Urinary bladder (tissue), 4 donors: ENCODE results near the gene FGF3. TPM values are rescaled to one million over a fixed set of nuclear protein-coding genes. Genes with fewer than 3 reads are reported as not detected.

Experiments
- DNase-seq: peaks from one replicate; pipeline ENCODE4 v3.0.0-alpha.2; 2015; ENCODE audit errors: extremely low spot score
- H3K27ac ChIP-seq: one replicate; pipeline ENCODE4 v1.5.1; 2013; ENCODE audit warnings: low read depth, mild to moderate bottlenecking, moderate library complexity
- H3K36me3 ChIP-seq: one replicate; pipeline ENCODE4 v1.6.1; 2013; ENCODE audit warnings: mild to moderate bottlenecking, moderate library complexity; ENCODE audit not compliant: insufficient read depth
- H3K4me1 ChIP-seq: one replicate; pipeline ENCODE4 v1.6.1; 2013; ENCODE audit warnings: mild to moderate bottlenecking, moderate library complexity; ENCODE audit not compliant: insufficient read depth
- H3K4me3 ChIP-seq: one replicate; pipeline ENCODE4 v1.5.1; 2013; ENCODE audit warnings: low read depth, low read length
- WGBS: extraction: QIAGEN DNeasy Blood & Tissue Kit; methylation state at CpG from one replicate; pipeline ENCODE4 v1.1.7; 2013; 5-methylcytosine and 5-hydroxymethylcytosine counted together
- polyA plus RNA-seq: library from polyadenylated mRNA; stranded (reverse); fragments of 200-250 nt; gene quantifications from one replicate; pipeline ENCODE4 v1.2.3, GENCODE V29; 2013
- total RNA-seq: library from RNA; depleted of rRNA; stranded (reverse); fragments of >200 nt; gene quantifications from one replicate; pipeline ENCODE4 v1.2.3, GENCODE V29; 2014
- donor health status: healthy with polysubstance abuse.
- donor health status: healthy.

The FGF3 gene
- total and polyA plus RNA-seq, 2 donors: not detected

- 90% methylated on average over 2 of the region's 2 CpGs for WGBS
- no peaks in the 10 kb centered on the region for H3K36me3 ChIP-seq
- H3K4me1 ChIP-seq: no peaks in the 10 kb centered on the region
- H3K27ac ChIP-seq: no peak overlapping the region
- no peak overlapping the region for H3K4me3 ChIP-seq
- DNase-seq: no peak
Observed at GRCh38 chr11:69813839-69814238, 5.4 kb downstream of the FGF3 start.

- Histone ChIP-seq H3K4me1 (no peaks in the 10 kb centered on the region), H3K36me3 (no peaks in the 10 kb centered on the region), H3K27ac (no peak overlapping the region), H3K4me3 (no peak overlapping the region)
- DNase-seq: no peak
- WGBS: 73% methylated on average over 10 of the region's 10 CpGs
Observed at GRCh38 chr11:69812946-69813345, 6.3 kb downstream of the FGF3 start.

- H3K4me1 ChIP-seq: no peaks in the 10 kb centered on the region
- WGBS: 86% methylated on average over 7 of the region's 7 CpGs
- H3K27ac ChIP-seq: no peak overlapping the region
- H3K36me3 ChIP-seq: no peaks in the 10 kb centered on the region
- no peak overlapping the region for H3K4me3 ChIP-seq
- DNase-seq: no peak
Observed at GRCh38 chr11:69812256-69812655, 7.0 kb downstream of the FGF3 start.

GRCh38 chr11:69811431-69811830 lies 7.8 kb downstream of the FGF3 start:
- H3K4me1 ChIP-seq: no peaks in the 10 kb centered on the region
- DNase-seq: no peak
- no peak overlapping the region for H3K4me3 ChIP-seq
- H3K27ac ChIP-seq: no peak overlapping the region
- H3K36me3 ChIP-seq: no peaks in the 10 kb centered on the region
- 32% methylated on average over 3 of the region's 3 CpGs for WGBS

GRCh38 chr11:69810289-69811118 lies 8.7 kb downstream of the FGF3 start:
- Histone ChIP-seq H3K4me3 (no peak overlapping the region), H3K36me3 (no peaks in the 10 kb centered on the region), H3K27ac (no peak overlapping the region), H3K4me1 (no peaks in the 10 kb centered on the region)
- no peak for DNase-seq
- WGBS: 91% methylated on average over 39 of the region's 39 CpGs

- 20% methylated on average over 7 of the region's 7 CpGs for WGBS
- DNase-seq: no peak
Observed at GRCh38 chr11:69808667-69809086, 10.5 kb downstream of the FGF3 start.

GRCh38 chr11:69807106-69807815 lies 12.0 kb downstream of the FGF3 start:
- no peak overlapping the region for H3K4me3 ChIP-seq
- 88% methylated on average over 9 of the region's 9 CpGs for whole genome bisulfite sequencing
- DNase-seq: no peak

More at GRCh38 chr11:69808667-69809086, 10.5 kb downstream of the FGF3 start:
- Histone ChIP-seq H3K36me3 (no peaks in the 10 kb centered on the region), H3K27ac (no peak overlapping the region), H3K4me1 (no peaks in the 10 kb centered on the region), H3K4me3 (no peak overlapping the region)

GRCh38 chr11:69804769-69805508 lies 14.3 kb downstream of the FGF3 start:
- H3K4me3 ChIP-seq: no peak overlapping the region
- 76% methylated on average over 19 of the region's 19 CpGs for WGBS
- no peak for DNase-seq
- H3K36me3 ChIP-seq: no peaks in the 10 kb centered on the region
- H3K4me1 ChIP-seq: no peaks in the 10 kb centered on the region
- no peak overlapping the region for H3K27ac ChIP-seq

More at GRCh38 chr11:69807106-69807815, 12.0 kb downstream of the FGF3 start:
- no peaks in the 10 kb centered on the region for H3K4me1 ChIP-seq
- H3K36me3 ChIP-seq: no peaks in the 10 kb centered on the region
- no peak overlapping the region for H3K27ac ChIP-seq

- DNase-seq: no peak
- Histone ChIP-seq H3K36me3 (no peaks in the 10 kb centered on the region), H3K4me1 (no peaks in the 10 kb centered on the region), H3K4me3 (no peak overlapping the region), H3K27ac (no peak overlapping the region)
Observed at GRCh38 chr11:69803604-69804218, 15.5 kb downstream of the FGF3 start.

GRCh38 chr11:69803022-69803421 lies 16.2 kb downstream of the FGF3 start:
- no peak for DNase-seq
- WGBS: 85% methylated on average over 2 of the region's 2 CpGs
- no peak overlapping the region for H3K4me3 ChIP-seq

GRCh38 chr11:69802590-69802989 lies 16.6 kb downstream of the FGF3 start:
- no peak for DNase-seq
- Histone ChIP-seq H3K4me1 (no peaks in the 10 kb centered on the region), H3K4me3 (no peak overlapping the region), H3K27ac (no peak overlapping the region), H3K36me3 (no peaks in the 10 kb centered on the region)
- WGBS: 68% methylated on average over 1 of the region's 1 CpG

More at GRCh38 chr11:69803022-69803421, 16.2 kb downstream of the FGF3 start:
- Histone ChIP-seq H3K4me1 (no peaks in the 10 kb centered on the region), H3K36me3 (no peaks in the 10 kb centered on the region), H3K27ac (no peak overlapping the region)

- no peak for DNase-seq
- Histone ChIP-seq H3K36me3 (no peaks in the 10 kb centered on the region), H3K4me3 (no peak overlapping the region), H3K27ac (no peak overlapping the region), H3K4me1 (no peaks in the 10 kb centered on the region)
- WGBS: 28% methylated on average over 15 of the region's 15 CpGs
Observed at GRCh38 chr11:69801513-69802335, 17.5 kb downstream of the FGF3 start.

- H3K4me1 ChIP-seq: no peaks in the 10 kb centered on the region
- no peak for DNase-seq
- no peak overlapping the region for H3K27ac ChIP-seq
- H3K36me3 ChIP-seq: no peaks in the 10 kb centered on the region
- H3K4me3 ChIP-seq: no peak overlapping the region
- WGBS: 96% methylated on average over 5 of the region's 5 CpGs
Observed at GRCh38 chr11:69800278-69800677, 18.9 kb downstream of the FGF3 start.
